ENCODE results near the gene ETFA. TPM values are rescaled to one million over a fixed set of nuclear protein-coding genes. Genes with fewer than 3 reads are reported as not detected.

ETFA gene
- total and polyA plus RNA-seq, 2 of the 8 experiments (the other 6 are each of a cell fraction or from before 2014, with no cell fraction given) = 60.9 to 90.0 TPM

- peaks cover 0 to 7% (median 0%) of the 10 kb centered on the region in 4 experiments; a peak in 1 of 7 replicates for H3K4me1 ChIP-seq (replicated peaks in 1 of 4; ENCODE audit: control insufficient read depth in 3 of 4, insufficient read depth in 4 of 4, low read length in 3 of 4)
- no peak overlapping the region for H2AFZ ChIP-seq (ENCODE audit: low read length)
- H3K23me2 ChIP-seq (ENCODE audit: low read depth, low read length) = no peaks in the 10 kb centered on the region
- no peak overlapping the region for H2BK12ac ChIP-seq (ENCODE audit: low read depth, low read length)
- no peak overlapping the region for H3K4me3 ChIP-seq (ENCODE audit: extremely low read depth in 1 of 4, insufficient read depth in 2 of 4, low read depth in 3 of 4, low read length in 4 of 4)
- CTCF ChIA-PET (ENCODE audit: partially characterized antibody) = interaction anchor here (0.6 to 1.8 kb wide), 5 partner anchors 16 to 459 kb away, joined by 3 to 5 read pairs (median 4); no protein-coding TSS in a partner anchor
- no peaks in the 10 kb centered on the region for H3K9me3 ChIP-seq (ENCODE audit: insufficient read depth in 2 of 2, low read depth in 1 of 2, low read length in 1 of 2)
- no peak for DNase-seq (ENCODE audit: low read depth in 1 of 2, low spot score in 2 of 2)
- POLR2A ChIA-PET (ENCODE audit: partially characterized antibody) = no interaction called here
- H3K18ac ChIP-seq (ENCODE audit: extremely low read depth, low read length) = no peak overlapping the region
- no peak overlapping the region for H2BK20ac ChIP-seq (ENCODE audit: low read length)
- WGBS, 2 experiments (ENCODE audit: extremely low coverage in 1 of 2, insufficient coverage in 1 of 2, insufficient read length in 1 of 2, insufficient replicate concordance in 2 of 2, low coverage in 1 of 2, low lambda C conversion rate in 2 of 2, missing lambda C conversion rate in 1 of 2) = 87% methylated on average over 8 of the region's 8 CpGs; no CpG with 5 or more reads in 1 of the 2 experiments
- H3K23ac ChIP-seq (ENCODE audit: insufficient read length) = no peak overlapping the region
- no peaks in the 10 kb centered on the region for H4K20me1 ChIP-seq (replicated peaks in 1 of 2; ENCODE audit: control insufficient read depth in 1 of 2, insufficient read depth in 2 of 2, low read length in 2 of 2)
- H3K36me3 ChIP-seq (ENCODE audit: control insufficient read depth in 2 of 4, insufficient read depth in 4 of 4, low read length in 3 of 4) = no peaks in the 10 kb centered on the region
- no peak overlapping the region for H3K27ac ChIP-seq (ENCODE audit: low read depth, low read length)
- H3K4ac ChIP-seq (replicated peaks; ENCODE audit: insufficient read length, low read depth, low read length) = no peak overlapping the region
- no peak overlapping the region for H3K56ac ChIP-seq (replicated peaks; ENCODE audit: insufficient read length, low read depth, low read length)
- no peak overlapping the region for H4K5ac ChIP-seq (ENCODE audit: insufficient read length, low read depth, low read length)
- no peak overlapping the region for H3K4me2 ChIP-seq (ENCODE audit: insufficient read depth in 1 of 2, low read depth in 2 of 2, low read length in 2 of 2)
- no peak overlapping the region for H4K91ac ChIP-seq (replicated peaks; ENCODE audit: insufficient read length, low read length)
- no peak overlapping the region for H4K8ac ChIP-seq (ENCODE audit: extremely low read depth, insufficient read depth, low read length)
- H2BK15ac ChIP-seq (ENCODE audit: low read length) = no peak overlapping the region
- no peaks in the 10 kb centered on the region for H3K79me1 ChIP-seq (ENCODE audit: low read depth, low read length)
- no peak overlapping the region for H2BK5ac ChIP-seq (ENCODE audit: low read depth, low read length)
- no peaks in the 10 kb centered on the region; a peak in 1 of 7 replicates for H3K27me3 ChIP-seq (replicated peaks in 1 of 4; ENCODE audit: control insufficient read depth in 3 of 4, extremely low read depth in 1 of 4, insufficient read depth in 3 of 4, low read length in 3 of 4)
- FAIRE-seq = no peak
- H2AK5ac ChIP-seq (ENCODE audit: low read depth, low read length) = no peak overlapping the region
- H3K14ac ChIP-seq (ENCODE audit: insufficient read length) = no peak overlapping the region
- H2BK120ac ChIP-seq (replicated peaks; ENCODE audit: low read depth, low read length) = no peak overlapping the region
- H3K79me2 ChIP-seq (ENCODE audit: control insufficient read depth in 1 of 2, insufficient read depth in 2 of 2, low read length in 2 of 2) = no peaks in the 10 kb centered on the region
- H3K9ac ChIP-seq (replicated peaks in 1 of 4; ENCODE audit: extremely low read depth in 1 of 4, low read depth in 3 of 4, low read length in 3 of 4) = no peak overlapping the region
- TF ChIP-seq SAP30 (IDR thresholded peaks at IDR 0.05; ENCODE audit: insufficient read depth, insufficient replicate concordance, low read length) (no peak), KDM5A (IDR thresholded peaks at IDR 0.05; ENCODE audit: low read length) (no peak), SIX5 (IDR thresholded peaks at IDR 0.05; ENCODE audit: low read depth, low read length) (no peak), MAFK (IDR thresholded peaks at IDR 0.05; ENCODE audit: low read depth, low read length) (no peak), KDM4A (IDR thresholded peaks at IDR 0.05; ENCODE audit: low read depth, low read length, severe bottlenecking) (no peak), NANOG (IDR thresholded peaks at IDR 0.05; ENCODE audit: insufficient read depth, low read depth, low read length, poor library complexity, severe bottlenecking) (no peak), RNF2 (IDR thresholded peaks at IDR 0.05; ENCODE audit: borderline replicate concordance, low read depth, low read length, missing control alignments, poor library complexity, severe bottlenecking) (no peak), MAX (IDR thresholded peaks at IDR 0.05) (no peak), E2F6 (IDR thresholded peaks at IDR 0.05) (no peak)
- TF ChIP-seq, protein P1, sequence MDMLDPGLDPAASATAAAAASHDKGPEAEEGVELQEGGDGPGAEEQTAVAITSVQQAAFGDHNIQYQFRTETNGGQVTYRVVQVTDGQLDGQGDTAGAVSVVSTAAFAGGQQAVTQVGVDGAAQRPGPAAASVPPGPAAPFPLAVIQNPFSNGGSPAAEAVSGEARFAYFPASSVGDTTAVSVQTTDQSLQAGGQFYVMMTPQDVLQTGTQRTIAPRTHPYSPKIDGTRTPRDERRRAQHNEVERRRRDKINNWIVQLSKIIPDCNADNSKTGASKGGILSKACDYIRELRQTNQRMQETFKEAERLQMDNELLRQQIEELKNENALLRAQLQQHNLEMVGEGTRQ (IDR thresholded peaks at IDR 0.05; ENCODE audit: low read length) = no peak
Observed at GRCh38 chr15:76173317-76173834, 137.9 kb downstream of the ETFA start.

All from H1 (cell line).